HEK293 (cell line): ENCODE measurements around the gene KCNK3.

Source experiments
- PRDM10 ChIP-seq: fragments of 450-650 bp; formaldehyde crosslinking; IDR thresholded peaks from 2 replicates; pipeline ENCODE4 v1.5.1; 2016; ENCODE audit warnings: missing biosample characterization, missing genetic modification characterization
- SETDB1 ChIP-seq: IDR thresholded peaks from one replicate; pipeline ENCODE4 v1.6.1; 2017; ENCODE audit warnings: mild to moderate bottlenecking, low read length, moderate library complexity, mixed read lengths; ENCODE audit not compliant: insufficient read length

- no peak for TF ChIP-seq SETDB1
- no peak for TF ChIP-seq PRDM10
Observed at GRCh38 chr2:26763019-26763418, 70.5 kb downstream of the KCNK3 start.
